GM12878 (cell line): ENCODE measurements around the gene TXNIP. TPM values are rescaled to one million over a fixed set of nuclear protein-coding genes. Genes with fewer than 3 reads are reported as not detected.

Experiments used
- ATAC-seq: fragments of 200-7000 bp; cut with Tn5 transposase; 3 replicates; pipeline ENCODE4 v1.9.1; 2020; ENCODE audit warnings: mild to moderate bottlenecking, moderate library complexity
- BruUV-seq: library from RNA; stranded (reverse); fragments of 400-500 nt; replicated peaks from 2 replicates; lab custom pipeline; 2021; lab: Mats Ljungman, UMichigan
- CTCF ChIA-PET: fragments of 300-600 bp; sonication (Branson Sonifier 250); formaldehyde crosslinking; extraction: SDS; loops from one replicate; lab custom pipeline; 2021; ENCODE audit warnings: inconsistent platforms; lab: Yijun Ruan, JAX
- POLR2A ChIA-PET: fragments of 350-600 bp; formaldehyde crosslinking; extraction: SDS; loops from one replicate; lab custom pipeline; 2021; ENCODE audit warnings: inconsistent platforms; lab: Charles Lee
- RAD21 ChIA-PET: fragments of 300-600 bp; sonication (Branson Sonifier 250); formaldehyde crosslinking; loops from one replicate; lab custom pipeline; 2023; ENCODE audit warnings: antibody characterized with exemption; ENCODE audit not compliant: unreplicated experiment; lab: Charles Lee
- SMC1A ChIA-PET: fragments of 300-600 bp; sonication (Branson Sonifier 250); formaldehyde crosslinking; loops from one replicate; lab custom pipeline; 2023; ENCODE audit not compliant: unreplicated experiment, uncharacterized antibody; lab: Charles Lee
- DNase-seq: peaks from one replicate; pipeline ENCODE4 v3.0.0-alpha.2; 2011; ENCODE audit warnings: low read depth, low spot score
- FAIRE-seq: peaks from 3 replicates; lab custom pipeline; 2011; peaks lifted over from hg19 to GRCh38; lab: Jason Lieb, UNC
- H2AFZ ChIP-seq: 2 replicates; pipeline ENCODE4 v1.6.0; 2011; ENCODE audit warnings: low read depth, low read length, control low read depth; ENCODE audit not compliant: control insufficient read depth
- H3K27ac ChIP-seq: 2 replicates; pipeline ENCODE4 v1.5.1; 2011; ENCODE audit warnings: control low read depth; ENCODE audit not compliant: control insufficient read depth, insufficient read depth
- H3K27me3 ChIP-seq, 2 experiments: replicated peaks in 1 of 2; 2 replicates each; pipeline versions ENCODE4 v1.6.0 to v1.6.1; 2011; ENCODE audit warnings: low read length in 1 of 2; ENCODE audit not compliant: control insufficient read depth in 2 of 2, insufficient read depth in 2 of 2
- H3K36me3 ChIP-seq, 2 experiments: 2 replicates each; pipeline ENCODE4 v1.5.1; 2011; ENCODE audit warnings: low read length in 1 of 2; ENCODE audit not compliant: control insufficient read depth in 2 of 2, insufficient read depth in 2 of 2
- H3K4me1 ChIP-seq: 2 replicates; pipeline ENCODE4 v1.6.1; 2011; ENCODE audit warnings: mild to moderate bottlenecking, low read length, moderate library complexity, mixed read lengths; ENCODE audit not compliant: control insufficient read depth, insufficient read depth
- H3K4me2 ChIP-seq: 2 replicates; pipeline ENCODE4 v1.6.0; 2011; ENCODE audit warnings: control low read depth; ENCODE audit not compliant: control insufficient read depth, insufficient read depth
- H3K4me3 ChIP-seq: fragments of 200-600 bp; sonication (generic); 2 replicates; pipeline ENCODE4 v1.5.1; 2016
- H3K79me2 ChIP-seq: 2 replicates; pipeline ENCODE4 v1.6.0; 2011; ENCODE audit warnings: low read length; ENCODE audit not compliant: control insufficient read depth, insufficient read depth
- H3K9ac ChIP-seq: 2 replicates; pipeline ENCODE4 v1.8.0; 2011; ENCODE audit warnings: low read length, control low read depth, mixed read lengths; ENCODE audit not compliant: control insufficient read depth, insufficient read depth
- H3K9me3 ChIP-seq: replicated peaks from 3 replicates; pipeline ENCODE4 v1.5.1; 2011; ENCODE audit warnings: mild to moderate bottlenecking, low read length; ENCODE audit not compliant: control insufficient read depth, insufficient read depth
- H4K20me1 ChIP-seq: 2 replicates; pipeline ENCODE4 v1.6.0; 2011; ENCODE audit not compliant: control insufficient read depth, insufficient read depth
- EED ChIP-seq: sonication (generic); IDR thresholded peaks from 2 replicates; pipeline ENCODE4 v1.6.1; 2016; ENCODE audit warnings: antibody characterized with exemption, low read depth
- GATAD2B ChIP-seq: fragments of 450-650 bp; conservative IDR thresholded peaks from 2 replicates; pipeline ENCODE4 v1.6.1; 2017; ENCODE audit warnings: low read depth, mild to moderate bottlenecking, moderate library complexity
- NFXL1 ChIP-seq: fragments of 450-650 bp; IDR thresholded peaks from 2 replicates; pipeline ENCODE4 v1.6.1; 2017; ENCODE audit warnings: antibody characterized with exemption, mild to moderate bottlenecking, borderline replicate concordance
- RAD51 ChIP-seq: fragments of 450-650 bp; IDR thresholded peaks from 2 replicates; pipeline ENCODE4 v1.6.1; 2016; ENCODE audit warnings: moderate library complexity, mild to moderate bottlenecking, inconsistent platforms
- WGBS: methylation state at CpG from one replicate; pipeline ENCODE4 v1.1.6; 2016; ENCODE audit warnings: low lambda C conversion rate; ENCODE audit not compliant: insufficient replicate concordance, insufficient coverage; ENCODE audit errors: missing lambda C conversion rate; 5-methylcytosine and 5-hydroxymethylcytosine counted together
- in situ Hi-C: fragments of 300-500 bp; cut with MboI; formaldehyde crosslinking; loops from 9 replicates; pipeline ENCODE4 v1.14.3; 2018; ENCODE audit warnings: mixed read lengths
- intact Hi-C: fragments of 100-400 bp; cut with micrococcal nuclease; formaldehyde crosslinking; loops from one replicate; pipeline ENCODE4 v1.14.2; 2022; ENCODE audit not compliant: unreplicated experiment
- polyA plus RNA-seq, 11 experiments: library from polyadenylated mRNA; depleted of rRNA in 4 of 11; unstranded in 6 of 11; stranded (reverse) in 5 of 11; fragments of >200 nt; fragmentation: Nextera tagmentation in 4 of 11; fragmentation: Illumina TruSeq in 1 of 11; extraction: Ambion mirVana in 4 of 11; extraction: Trizol in 1 of 11; gene quantifications; 1 replicate in 1 of 11; 2 replicates in 10 of 11; pipeline versions ENCODE4 v1.2.1 to v1.2.3, GENCODE V29; 2011 to 2016; ENCODE audit warnings: inconsistent platforms in 2 of 11, missing spikeins in 2 of 11, low read depth in 1 of 11
- total RNA-seq, 4 experiments: library from RNA; depleted of rRNA in 3 of 4; stranded (reverse); fragments of >200 nt in 3 of 4; fragmentation: Illumina TruSeq in 1 of 4; extraction: Trizol in 1 of 4; gene quantifications; 2 replicates each; pipeline versions ENCODE4 v1.2.1 to v1.2.3, GENCODE V29; 2013 to 2021

TXNIP gene
- total and polyA plus RNA-seq, 10 of the 15 experiments (the other 5 are each of a cell fraction or from before 2014, with no cell fraction given), result 48.7 to 133 (median 107) TPM

GRCh38 chr1:145952903-145953302, 43.5 kb downstream of the TXNIP start:
- FAIRE-seq (no peak), DNase-seq (no peak)
- no peak overlapping the region for H2AFZ ChIP-seq
- H3K36me3 ChIP-seq, result no peaks in the 10 kb centered on the region; a peak in 1 of 4 replicates
- H3K4me2 ChIP-seq, result no peak overlapping the region
- 96% methylated on average over 3 of the region's 3 CpGs for WGBS
- intact Hi-C loops, result no loop called here
- H3K9me3 ChIP-seq, result no peaks in the 10 kb centered on the region
- H3K9ac ChIP-seq, result no peak overlapping the region
- no peaks in the 10 kb centered on the region for H3K27me3 ChIP-seq
- H4K20me1 ChIP-seq, result no peaks in the 10 kb centered on the region
- no peak overlapping the region for H3K27ac ChIP-seq
- no TSS peak for BruUV-seq
- ChIA-PET RAD21 (no interaction called here), SMC1A (interaction anchor here (1.4 to 2.8 kb wide), 2 partner anchors 11 to 26 kb away, joined by 4 to 15 read pairs; partner anchors contain the start of genes ANKRD34A, POLR3GL and RBM8A)
- TF ChIP-seq RAD51 (no peak), GATAD2B (no peak), NFXL1 (no peak)
- TF ChIP-seq, all 136 proteins: peak for 0
- no peak for ATAC-seq
- no peak overlapping the region for H3K4me3 ChIP-seq
- in situ Hi-C loops, result no loop called here
- H3K79me2 ChIP-seq, result peaks cover 21% of the 10 kb centered on the region
- no peaks in the 10 kb centered on the region for H3K4me1 ChIP-seq
- CTCF ChIA-PET, result interaction anchor here (1.2 kb wide), 1 partner anchor 79 kb away, joined by 4 read pairs; no protein-coding TSS in a partner anchor
- POLR2A ChIA-PET, result interaction anchor here (2.8 kb wide), 1 partner anchor 12 kb away, joined by 10 read pairs; the partner anchor contains the start of genes ANKRD34A and POLR3GL

DNA sequence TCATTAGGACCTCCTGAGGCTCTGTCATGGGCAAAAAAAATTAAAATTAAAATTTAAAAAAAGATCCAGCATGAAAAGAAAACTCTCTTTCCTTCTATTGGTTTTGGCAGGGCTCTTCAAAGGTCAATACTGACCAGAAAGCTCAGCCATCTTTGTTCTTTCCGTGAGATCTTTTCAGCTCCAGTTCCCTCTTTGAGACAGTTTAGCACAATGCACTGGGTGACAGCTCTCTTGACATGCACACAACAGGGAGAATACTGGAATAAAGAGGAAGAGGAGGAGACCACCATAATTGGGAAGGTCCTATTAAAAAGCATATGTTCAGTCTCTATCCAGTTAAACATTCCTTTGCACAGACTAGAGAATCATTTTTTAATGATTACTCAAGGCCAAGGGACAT, 44.9 kb downstream of the TXNIP start:
- in situ Hi-C loops, result no loop called here
- RAD21 ChIA-PET, result no interaction called here

More for the DNA sequence above, 44.9 kb downstream of the TXNIP start:
- Histone ChIP-seq H3K9me3 (no peaks in the 10 kb centered on the region), H3K4me2 (no peak overlapping the region), H3K27ac (no peak overlapping the region), H4K20me1 (no peaks in the 10 kb centered on the region), H2AFZ (no peak overlapping the region), H3K79me2 (peaks cover 11% of the 10 kb centered on the region), H3K4me3 (no peak overlapping the region), H3K9ac (no peak overlapping the region), H3K27me3 (no peaks in the 10 kb centered on the region), H3K4me1 (no peaks in the 10 kb centered on the region), H3K36me3 (no peaks in the 10 kb centered on the region; a peak in 1 of 4 replicates)
- no TSS peak for BruUV-seq
- intact Hi-C loops, result no loop called here
- CTCF ChIA-PET, result interaction anchor here (1.1 kb wide), 2 partner anchors 8 to 24 kb away, joined by 3 read pairs; partner anchors contain the start of gene RBM8A
- WGBS, result 100% methylated on average over 1 of the region's 1 CpG
- FAIRE-seq (no peak), DNase-seq (no peak), ATAC-seq (no peak)
- POLR2A ChIA-PET, result interaction anchor here (1.6 to 2.8 kb wide), 2 partner anchors 13 to 24 kb away, joined by 3 to 10 read pairs; partner anchors contain the start of genes ANKRD34A, POLR3GL and RBM8A
- TF ChIP-seq EED, result no peak
- SMC1A ChIA-PET, result interaction anchor here (0.7 to 1.1 kb wide), 3 partner anchors 8 to 13 kb away, joined by 3 to 4 read pairs (median 3); partner anchors contain the start of genes ANKRD34A and POLR3GL
